Measurements from ENCODE around the gene B4GALNT3.

DNA sequence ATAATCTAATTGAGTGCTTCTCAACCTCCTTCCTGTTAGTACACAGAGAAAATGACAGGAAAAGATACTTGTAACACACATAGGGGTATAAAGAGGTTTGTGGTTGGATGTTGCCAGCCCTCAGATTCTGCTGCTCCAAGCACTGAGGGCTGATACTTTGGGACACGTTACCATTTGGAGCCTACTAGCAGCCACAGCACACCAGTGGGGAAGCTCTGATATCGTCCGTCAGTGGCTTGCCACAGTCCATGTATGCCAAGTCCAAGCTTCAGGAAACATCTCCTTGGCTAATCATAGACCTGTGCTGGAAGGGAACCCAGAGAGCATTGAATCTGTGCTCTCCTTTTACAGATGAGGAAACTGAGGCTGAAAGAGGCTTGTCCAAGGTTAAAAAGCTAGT is 22.3 kb downstream of the B4GALNT3 start:
- TF ChIP-seq ELF4 (IDR thresholded peaks at IDR 0.05) (no peak), ZNF384 (IDR thresholded peaks at IDR 0.05) (no peak), LEF1 (IDR thresholded peaks at IDR 0.05; ENCODE audit: borderline replicate concordance) (no peak), NFRKB (IDR thresholded peaks at IDR 0.05) (no peak), FOXK2 (IDR thresholded peaks at IDR 0.05) (no peak)
- TF ChIP-seq, protein P1, sequence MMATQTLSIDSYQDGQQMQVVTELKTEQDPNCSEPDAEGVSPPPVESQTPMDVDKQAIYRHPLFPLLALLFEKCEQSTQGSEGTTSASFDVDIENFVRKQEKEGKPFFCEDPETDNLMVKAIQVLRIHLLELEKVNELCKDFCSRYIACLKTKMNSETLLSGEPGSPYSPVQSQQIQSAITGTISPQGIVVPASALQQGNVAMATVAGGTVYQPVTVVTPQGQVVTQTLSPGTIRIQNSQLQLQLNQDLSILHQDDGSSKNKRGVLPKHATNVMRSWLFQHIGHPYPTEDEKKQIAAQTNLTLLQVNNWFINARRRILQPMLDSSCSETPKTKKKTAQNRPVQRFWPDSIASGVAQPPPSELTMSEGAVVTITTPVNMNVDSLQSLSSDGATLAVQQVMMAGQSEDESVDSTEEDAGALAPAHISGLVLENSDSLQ (IDR thresholded peaks at IDR 0.05) = no peak
